ENCODE measurements around the gene FSTL3. TPM values are rescaled to one million over a fixed set of nuclear protein-coding genes. Genes with fewer than 3 reads are reported as not detected.

FSTL3 gene
- total and polyA plus RNA-seq, 2 of the 8 experiments (the other 6 are each of a cell fraction or from before 2014, with no cell fraction given) = 8.1 to 11.8 TPM

GRCh38 chr19:640161-640558, 36.0 kb upstream of the FSTL3 start:
- Histone ChIP-seq H4K5ac (ENCODE audit: insufficient read length, low read depth, low read length) (no peak overlapping the region), H3K4me3 (ENCODE audit: extremely low read depth in 1 of 4, insufficient read depth in 2 of 4, low read depth in 3 of 4, low read length in 4 of 4) (peak overlapping the region; percentile 28 to 57 (median 36); a peak in 7 of 8 replicates), H3K14ac (ENCODE audit: insufficient read length) (no peak overlapping the region), H3K9me3 (ENCODE audit: insufficient read depth in 2 of 2, low read depth in 1 of 2, low read length in 1 of 2) (no peaks in the 10 kb centered on the region), H2AK5ac (ENCODE audit: low read depth, low read length) (no peak overlapping the region), H4K91ac (replicated peaks; ENCODE audit: insufficient read length, low read length) (no peak overlapping the region), H3K4me1 (replicated peaks in 1 of 4; ENCODE audit: control insufficient read depth in 3 of 4, insufficient read depth in 4 of 4, low read length in 3 of 4) (peaks cover 0 to 4% (median under 1%) of the 10 kb centered on the region in 4 experiments; a peak in 2 of 7 replicates), H2BK15ac (ENCODE audit: low read length) (no peak overlapping the region), H3K23ac (ENCODE audit: insufficient read length) (no peak overlapping the region), H3K4me2 (ENCODE audit: insufficient read depth in 1 of 2, low read depth in 2 of 2, low read length in 2 of 2) (peak overlapping the region; percentile 51 to 64), H3K36me3 (ENCODE audit: control insufficient read depth in 2 of 4, insufficient read depth in 4 of 4, low read length in 3 of 4) (peaks cover 0 to 7% (median 0%) of the 10 kb centered on the region in 4 experiments; a peak in 1 of 8 replicates), H2BK5ac (ENCODE audit: low read depth, low read length) (no peak overlapping the region), H2BK120ac (replicated peaks; ENCODE audit: low read depth, low read length) (no peak overlapping the region), H3K18ac (ENCODE audit: extremely low read depth, low read length) (no peak overlapping the region), H3K27ac (ENCODE audit: low read depth, low read length) (no peak overlapping the region), H3K9ac (replicated peaks in 1 of 4; ENCODE audit: extremely low read depth in 1 of 4, low read depth in 3 of 4, low read length in 3 of 4) (no peak overlapping the region), H3K56ac (replicated peaks; ENCODE audit: insufficient read length, low read depth, low read length) (no peak overlapping the region), H2BK20ac (ENCODE audit: low read length) (no peak overlapping the region), H3K4ac (replicated peaks; ENCODE audit: insufficient read length, low read depth, low read length) (no peak overlapping the region), H3K79me1 (ENCODE audit: low read depth, low read length) (no peaks in the 10 kb centered on the region; the same call in 1 of the 2 replicates), H2BK12ac (ENCODE audit: low read depth, low read length) (no peak overlapping the region), H3K79me2 (ENCODE audit: control insufficient read depth in 1 of 2, insufficient read depth in 2 of 2, low read length in 2 of 2) (no peaks in the 10 kb centered on the region), H3K27me3 (replicated peaks in 1 of 4; ENCODE audit: control insufficient read depth in 3 of 4, extremely low read depth in 1 of 4, insufficient read depth in 3 of 4, low read length in 3 of 4) (peaks cover 0 to 23% (median 11%) of the 10 kb centered on the region in 4 experiments; a peak in 5 of 7 replicates), H3K23me2 (ENCODE audit: low read depth, low read length) (peaks cover 5% of the 10 kb centered on the region; the same call in 1 of the 2 replicates), H4K8ac (ENCODE audit: extremely low read depth, insufficient read depth, low read length) (peak overlapping the region; percentile 25), H4K20me1 (replicated peaks in 1 of 2; ENCODE audit: control insufficient read depth in 1 of 2, insufficient read depth in 2 of 2, low read length in 2 of 2) (peaks cover 5% of the 10 kb centered on the region in 2 experiments), H2AFZ (ENCODE audit: low read length) (no peak overlapping the region)
- ChIA-PET POLR2A (ENCODE audit: partially characterized antibody) (interaction anchor here (1.3 kb wide), 1 partner anchor 10 kb away, joined by 4 read pairs; no protein-coding TSS in a partner anchor), CTCF (ENCODE audit: partially characterized antibody) (interaction anchor here (0.6 kb wide), 1 partner anchor 12 kb away, joined by 3 read pairs; no protein-coding TSS in a partner anchor)
- DNase-seq (ENCODE audit: low read depth in 1 of 2, low spot score in 2 of 2) = no peak
- TF ChIP-seq POLR2AphosphoS5 (IDR thresholded peaks at IDR 0.05; ENCODE audit: low read depth, low read length) (no peak), KDM1A (IDR thresholded peaks at IDR 0.05; ENCODE audit: borderline replicate concordance, low read length) (peak; percentile 76; the same call in 1 of the 2 replicates)
- FAIRE-seq = no peak
- 70% methylated on average over 7 of the region's 25 CpGs; no CpG with 5 or more reads in 1 of the 2 experiments for WGBS, 2 experiments (ENCODE audit: extremely low coverage in 1 of 2, insufficient coverage in 1 of 2, insufficient read length in 1 of 2, insufficient replicate concordance in 2 of 2, low coverage in 1 of 2, low lambda C conversion rate in 2 of 2, missing lambda C conversion rate in 1 of 2)
